Chondrocyte (in vitro differentiated cells): ENCODE data around the gene KIF21A. TPM values are rescaled to one million over a fixed set of nuclear protein-coding genes. Genes with fewer than 3 reads are reported as not detected.

ENCODE experiments used
- DNase-seq: peaks from one replicate; pipeline ENCODE4 v3.0.0; 2021; ENCODE audit warnings: mixed read lengths, low spot score
- H3K27ac Mint-ChIP-seq: one replicate; pipeline ENCODE4 v1.8.0; 2021; ENCODE audit warnings: mild to moderate bottlenecking, moderate library complexity, mixed read lengths; ENCODE audit not compliant: unreplicated experiment
- H3K27me3 Mint-ChIP-seq: 2 replicates; pipeline ENCODE4 v1.8.0; 2021; ENCODE audit warnings: low read depth, mixed read lengths
- H3K36me3 Mint-ChIP-seq: 2 replicates; pipeline ENCODE4 v1.8.0; 2021; ENCODE audit warnings: low read depth, mixed read lengths
- H3K4me1 Mint-ChIP-seq: 2 replicates; pipeline ENCODE4 v1.8.0; 2021; ENCODE audit warnings: low read depth, mild to moderate bottlenecking, mixed read lengths
- H3K4me3 Mint-ChIP-seq: one replicate; pipeline ENCODE4 v1.8.0; 2021; ENCODE audit warnings: mild to moderate bottlenecking, moderate library complexity, mixed read lengths; ENCODE audit not compliant: unreplicated experiment
- H3K9me3 Mint-ChIP-seq: 2 replicates; pipeline ENCODE4 v1.8.0; 2021; ENCODE audit warnings: low read depth, mixed read lengths
- long read RNA-seq: library from polyadenylated mRNA; stranded (forward); transcript quantifications from one replicate; pipeline ENCODE4 v2.0.0, GENCODE V29; 2021
- total RNA-seq: library from RNA; stranded (reverse); gene quantifications from 3 replicates; pipeline ENCODE4 v1.2.1, GENCODE V29; 2021
- TF ChIP-seq, protein P1 (sequence below): fragments of 200-600 bp; sonication (generic); IDR thresholded peaks from 2 replicates; pipeline ENCODE4 v1.5.0; 2021; ENCODE audit warnings: antibody characterized with exemption, mild to moderate bottlenecking, moderate library complexity

Gene KIF21A, protein sequence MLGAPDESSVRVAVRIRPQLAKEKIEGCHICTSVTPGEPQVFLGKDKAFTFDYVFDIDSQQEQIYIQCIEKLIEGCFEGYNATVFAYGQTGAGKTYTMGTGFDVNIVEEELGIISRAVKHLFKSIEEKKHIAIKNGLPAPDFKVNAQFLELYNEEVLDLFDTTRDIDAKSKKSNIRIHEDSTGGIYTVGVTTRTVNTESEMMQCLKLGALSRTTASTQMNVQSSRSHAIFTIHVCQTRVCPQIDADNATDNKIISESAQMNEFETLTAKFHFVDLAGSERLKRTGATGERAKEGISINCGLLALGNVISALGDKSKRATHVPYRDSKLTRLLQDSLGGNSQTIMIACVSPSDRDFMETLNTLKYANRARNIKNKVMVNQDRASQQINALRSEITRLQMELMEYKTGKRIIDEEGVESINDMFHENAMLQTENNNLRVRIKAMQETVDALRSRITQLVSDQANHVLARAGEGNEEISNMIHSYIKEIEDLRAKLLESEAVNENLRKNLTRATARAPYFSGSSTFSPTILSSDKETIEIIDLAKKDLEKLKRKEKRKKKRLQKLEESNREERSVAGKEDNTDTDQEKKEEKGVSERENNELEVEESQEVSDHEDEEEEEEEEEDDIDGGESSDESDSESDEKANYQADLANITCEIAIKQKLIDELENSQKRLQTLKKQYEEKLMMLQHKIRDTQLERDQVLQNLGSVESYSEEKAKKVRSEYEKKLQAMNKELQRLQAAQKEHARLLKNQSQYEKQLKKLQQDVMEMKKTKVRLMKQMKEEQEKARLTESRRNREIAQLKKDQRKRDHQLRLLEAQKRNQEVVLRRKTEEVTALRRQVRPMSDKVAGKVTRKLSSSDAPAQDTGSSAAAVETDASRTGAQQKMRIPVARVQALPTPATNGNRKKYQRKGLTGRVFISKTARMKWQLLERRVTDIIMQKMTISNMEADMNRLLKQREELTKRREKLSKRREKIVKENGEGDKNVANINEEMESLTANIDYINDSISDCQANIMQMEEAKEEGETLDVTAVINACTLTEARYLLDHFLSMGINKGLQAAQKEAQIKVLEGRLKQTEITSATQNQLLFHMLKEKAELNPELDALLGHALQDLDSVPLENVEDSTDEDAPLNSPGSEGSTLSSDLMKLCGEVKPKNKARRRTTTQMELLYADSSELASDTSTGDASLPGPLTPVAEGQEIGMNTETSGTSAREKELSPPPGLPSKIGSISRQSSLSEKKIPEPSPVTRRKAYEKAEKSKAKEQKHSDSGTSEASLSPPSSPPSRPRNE (N-terminal part only)
- 6.5 to 9.4 TPM (median 9.4 TPM) in 3 replicates for total RNA-seq
- long read RNA-seq, partial matches to known transcripts, result 2 of 2 reads
- long read RNA-seq, other reads (novel, unspliced or antisense), result 0 of 2 reads

DNA sequence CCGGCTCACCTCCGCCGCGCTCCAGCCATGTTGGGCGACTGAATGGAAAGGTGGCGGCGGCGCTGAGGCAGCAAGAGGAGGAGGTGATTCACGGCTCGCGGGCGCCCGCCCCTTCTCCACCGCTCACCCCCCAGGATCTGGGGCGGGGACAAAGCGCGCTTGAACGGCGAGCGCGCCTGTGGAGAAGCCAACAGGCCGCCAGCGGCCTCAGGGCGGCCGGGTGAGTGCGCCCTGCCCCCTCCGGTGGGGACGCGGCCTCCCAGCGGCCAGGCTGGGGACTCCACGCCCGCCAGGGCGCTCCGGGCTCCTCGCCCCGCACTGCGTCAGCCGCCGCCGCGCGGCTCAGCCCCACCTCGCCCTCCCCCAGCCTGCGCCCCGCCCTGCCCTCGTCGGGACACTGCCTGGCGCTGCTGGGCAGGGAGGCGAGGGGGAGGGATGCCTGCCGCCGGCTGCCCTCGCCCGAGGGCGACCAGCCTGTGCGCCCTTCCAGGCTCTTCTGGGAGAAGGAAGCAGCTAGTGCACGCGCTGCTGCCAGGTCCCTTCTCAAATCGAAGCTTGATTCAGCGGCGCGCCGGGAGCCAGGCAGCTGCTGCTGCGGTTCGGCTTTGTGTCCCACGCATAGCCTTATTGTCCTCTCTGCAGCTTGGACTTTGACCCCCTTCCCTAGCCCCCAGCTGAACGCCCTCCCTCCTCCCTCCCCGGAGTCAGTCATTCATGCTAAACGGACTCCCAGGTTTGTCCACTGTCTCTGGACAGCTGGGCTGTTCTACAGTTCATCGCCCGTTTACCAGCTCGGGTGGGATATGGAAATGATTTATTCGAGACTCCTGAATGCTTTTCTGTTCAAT, at the start of gene KIF21A:
Gene KIF21A (minus strand): TSS at position 40 of the 848 bp plus-strand sequence. CDS start 150 bp downstream, outside the sequence.
- Mint-ChIP-seq H3K27me3 (no peaks in the 10 kb centered on the region), H3K27ac (peak within 1 kb of the TSS; percentile 78), H3K4me3 (peak within 1 kb of the TSS; percentile 82), H3K4me1 (peaks cover 14% of the 10 kb centered on the region), H3K9me3 (no peaks in the 10 kb centered on the region), H3K36me3 (no peaks in the 10 kb centered on the region)
- peak; percentile 92 for DNase-seq
- TF ChIP-seq, protein P1, sequence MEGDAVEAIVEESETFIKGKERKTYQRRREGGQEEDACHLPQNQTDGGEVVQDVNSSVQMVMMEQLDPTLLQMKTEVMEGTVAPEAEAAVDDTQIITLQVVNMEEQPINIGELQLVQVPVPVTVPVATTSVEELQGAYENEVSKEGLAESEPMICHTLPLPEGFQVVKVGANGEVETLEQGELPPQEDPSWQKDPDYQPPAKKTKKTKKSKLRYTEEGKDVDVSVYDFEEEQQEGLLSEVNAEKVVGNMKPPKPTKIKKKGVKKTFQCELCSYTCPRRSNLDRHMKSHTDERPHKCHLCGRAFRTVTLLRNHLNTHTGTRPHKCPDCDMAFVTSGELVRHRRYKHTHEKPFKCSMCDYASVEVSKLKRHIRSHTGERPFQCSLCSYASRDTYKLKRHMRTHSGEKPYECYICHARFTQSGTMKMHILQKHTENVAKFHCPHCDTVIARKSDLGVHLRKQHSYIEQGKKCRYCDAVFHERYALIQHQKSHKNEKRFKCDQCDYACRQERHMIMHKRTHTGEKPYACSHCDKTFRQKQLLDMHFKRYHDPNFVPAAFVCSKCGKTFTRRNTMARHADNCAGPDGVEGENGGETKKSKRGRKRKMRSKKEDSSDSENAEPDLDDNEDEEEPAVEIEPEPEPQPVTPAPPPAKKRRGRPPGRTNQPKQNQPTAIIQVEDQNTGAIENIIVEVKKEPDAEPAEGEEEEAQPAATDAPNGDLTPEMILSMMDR, result peak; percentile 78

DNA sequence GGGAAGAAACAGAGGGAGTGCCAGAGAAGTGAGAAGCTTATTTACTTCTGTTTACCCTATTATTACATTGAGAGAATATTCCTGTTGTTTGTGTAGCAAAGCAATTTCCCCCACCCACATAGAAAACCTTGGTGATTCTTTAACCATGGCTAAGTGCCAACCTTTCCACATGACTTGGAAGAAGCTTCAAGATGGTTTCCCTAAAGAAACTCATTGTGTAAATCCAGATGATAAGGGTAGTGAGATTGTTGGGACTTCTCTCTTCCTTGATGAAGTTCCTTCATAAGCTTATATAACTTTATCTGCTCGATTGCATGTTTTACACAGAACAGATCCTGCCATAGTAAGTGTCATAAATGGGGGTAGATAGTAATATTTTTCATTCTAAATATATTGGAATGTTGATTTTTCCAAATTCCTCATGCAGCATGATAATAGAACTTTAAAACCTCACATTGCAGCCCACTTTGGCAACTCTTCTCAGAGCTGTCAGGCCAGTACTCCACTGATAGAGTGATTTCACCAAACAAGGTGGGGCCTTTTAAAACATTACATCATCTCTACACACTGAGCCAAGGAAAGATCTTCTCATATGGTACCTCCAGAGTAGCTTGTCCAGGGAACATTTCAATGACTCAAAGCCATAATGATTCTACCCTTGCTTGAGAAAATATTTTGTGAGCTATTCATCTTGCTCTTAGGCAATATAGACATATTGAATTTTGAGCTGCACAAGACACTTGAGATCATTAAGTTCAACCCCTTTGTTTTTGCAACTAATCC, 47.8 kb upstream of the KIF21A start:
- Mint-ChIP-seq H3K9me3 (peaks cover 2% of the 10 kb centered on the region), H3K27me3 (peaks cover 1% of the 10 kb centered on the region), H3K4me1 (peaks cover 12% of the 10 kb centered on the region), H3K4me3 (no peak overlapping the region), H3K36me3 (no peaks in the 10 kb centered on the region), H3K27ac (peak overlapping the region; percentile 15)
- TF ChIP-seq, protein P1, result no peak
- DNase-seq, result no peak

DNA sequence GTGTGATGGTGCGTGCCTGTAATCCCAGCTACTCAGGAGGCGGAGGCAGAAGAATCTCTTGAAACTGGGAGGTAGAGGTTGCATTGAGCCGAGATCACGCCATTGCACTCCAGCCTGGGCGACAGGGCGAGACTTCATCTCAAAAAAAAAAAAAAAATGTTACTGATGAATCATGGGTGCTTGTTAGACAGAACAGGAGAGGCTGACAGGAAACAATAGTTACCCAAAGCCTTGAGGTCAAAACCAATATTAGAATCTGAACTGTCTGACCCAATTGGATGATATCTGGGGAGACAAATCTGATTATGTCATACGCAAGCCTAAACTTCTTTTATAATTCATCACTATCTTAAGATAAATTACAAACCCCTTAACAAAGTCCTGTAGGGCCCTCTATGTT, 40.7 kb upstream of the KIF21A start:
- Mint-ChIP-seq H3K27me3 (peaks cover 12% of the 10 kb centered on the region), H3K36me3 (no peaks in the 10 kb centered on the region), H3K4me3 (no peak overlapping the region), H3K9me3 (peaks cover 2% of the 10 kb centered on the region), H3K27ac (no peak overlapping the region), H3K4me1 (no peaks in the 10 kb centered on the region)
- DNase-seq, result no peak
- TF ChIP-seq, protein P1, result no peak

DNA sequence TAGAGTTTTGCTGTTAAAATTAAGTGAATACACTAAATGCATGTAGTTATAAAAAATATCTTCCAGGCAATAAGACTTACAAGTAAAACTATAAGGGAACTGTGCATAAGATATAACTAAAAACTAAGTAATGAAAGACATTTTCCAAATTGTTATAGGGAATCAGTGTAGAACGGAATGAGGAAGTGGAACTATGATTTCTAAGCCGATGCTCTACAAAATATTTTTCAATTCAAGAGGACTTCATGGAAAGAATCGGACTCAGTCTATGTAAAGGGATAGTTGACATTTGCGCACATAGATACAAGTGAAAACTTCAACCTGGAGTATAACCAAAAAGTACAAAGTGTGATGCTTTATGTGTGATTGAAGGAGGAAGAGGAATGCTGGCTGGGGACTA, 40.1 kb upstream of the KIF21A start:
- H3K36me3 Mint-ChIP-seq, result no peaks in the 10 kb centered on the region
- TF ChIP-seq, protein P1, result no peak
- H3K27ac Mint-ChIP-seq, result no peak overlapping the region
- no peak overlapping the region for H3K4me3 Mint-ChIP-seq
- DNase-seq, result no peak
- H3K9me3 Mint-ChIP-seq, result peaks cover 2% of the 10 kb centered on the region
- peaks cover 17% of the 10 kb centered on the region for H3K27me3 Mint-ChIP-seq
- no peaks in the 10 kb centered on the region for H3K4me1 Mint-ChIP-seq
